ENCODE measurements around the gene LBH.

LBH gene

GRCh38 chr2:30203156-30203555, 28.2 kb upstream of the LBH start:
- no peak for TF ChIP-seq JUND (IDR thresholded peaks at IDR 0.05; ENCODE audit: low read depth)
- no peak for DNase-seq (ENCODE audit: low read depth in 1 of 2, low spot score in 1 of 2)
- in situ Hi-C loops (cut with HindIII; ENCODE audit: low pct_unique_long_range_greater_than_20kb, low sequenced_read_pairs), result no loop called here

- in situ Hi-C loops (cut with HindIII; ENCODE audit: low pct_unique_long_range_greater_than_20kb, low sequenced_read_pairs), result no loop called here
- DNase-seq (ENCODE audit: low read depth in 1 of 2, low spot score in 1 of 2), result no peak
- TF ChIP-seq JUND (IDR thresholded peaks at IDR 0.05; ENCODE audit: low read depth), result no peak
These were observed 27.1 kb upstream of the LBH start for GRCh38 chr2:30204281-30204680.

GRCh38 chr2:30205456-30205855, 25.9 kb upstream of the LBH start:
- TF ChIP-seq JUND (IDR thresholded peaks at IDR 0.05; ENCODE audit: low read depth), result no peak
- DNase-seq (ENCODE audit: low read depth in 1 of 2, low spot score in 1 of 2), result no peak
- in situ Hi-C loops (cut with HindIII; ENCODE audit: low pct_unique_long_range_greater_than_20kb, low sequenced_read_pairs), result no loop called here

- in situ Hi-C loops (cut with HindIII; ENCODE audit: low pct_unique_long_range_greater_than_20kb, low sequenced_read_pairs), result no loop called here
- DNase-seq (ENCODE audit: low read depth in 1 of 2, low spot score in 1 of 2), result no peak
- no peak for TF ChIP-seq JUND (IDR thresholded peaks at IDR 0.05; ENCODE audit: low read depth)
These were observed 24.6 kb upstream of the LBH start for GRCh38 chr2:30206461-30207430.

GRCh38 chr2:30208453-30208852, 22.9 kb upstream of the LBH start:
- peak in 1 of 2 experiments; percentile 68 for DNase-seq (ENCODE audit: low read depth in 1 of 2, low spot score in 1 of 2)
- in situ Hi-C loops (cut with HindIII; ENCODE audit: low pct_unique_long_range_greater_than_20kb, low sequenced_read_pairs), result no loop called here
- TF ChIP-seq JUND (IDR thresholded peaks at IDR 0.05; ENCODE audit: low read depth), result no peak

GRCh38 chr2:30209227-30209626, 22.1 kb upstream of the LBH start:
- DNase-seq (ENCODE audit: low read depth in 1 of 2, low spot score in 1 of 2), result no peak
- TF ChIP-seq JUND (IDR thresholded peaks at IDR 0.05; ENCODE audit: low read depth), result no peak
- in situ Hi-C loops (cut with HindIII; ENCODE audit: low pct_unique_long_range_greater_than_20kb, low sequenced_read_pairs), result no loop called here

- DNase-seq (ENCODE audit: low read depth in 1 of 2, low spot score in 1 of 2), result no peak
- in situ Hi-C loops (cut with HindIII; ENCODE audit: low pct_unique_long_range_greater_than_20kb, low sequenced_read_pairs), result no loop called here
- TF ChIP-seq JUND (IDR thresholded peaks at IDR 0.05; ENCODE audit: low read depth), result no peak
These were observed 18.0 kb upstream of the LBH start for GRCh38 chr2:30213326-30213725.

- in situ Hi-C loops (cut with HindIII; ENCODE audit: low pct_unique_long_range_greater_than_20kb, low sequenced_read_pairs), result no loop called here
- DNase-seq (ENCODE audit: low read depth in 1 of 2, low spot score in 1 of 2), result no peak
- TF ChIP-seq JUND (IDR thresholded peaks at IDR 0.05; ENCODE audit: low read depth), result no peak
These were observed 17.3 kb upstream of the LBH start for GRCh38 chr2:30213907-30214463.

GRCh38 chr2:30216157-30216556, 15.2 kb upstream of the LBH start:
- no peak for DNase-seq (ENCODE audit: low read depth in 1 of 2, low spot score in 1 of 2)
- TF ChIP-seq JUND (IDR thresholded peaks at IDR 0.05; ENCODE audit: low read depth), result no peak
- in situ Hi-C loops (cut with HindIII; ENCODE audit: low pct_unique_long_range_greater_than_20kb, low sequenced_read_pairs), result no loop called here

GRCh38 chr2:30217644-30218337, 13.5 kb upstream of the LBH start:
- TF ChIP-seq JUND (IDR thresholded peaks at IDR 0.05; ENCODE audit: low read depth), result no peak
- in situ Hi-C loops (cut with HindIII; ENCODE audit: low pct_unique_long_range_greater_than_20kb, low sequenced_read_pairs), result no loop called here
- DNase-seq (ENCODE audit: low read depth in 1 of 2, low spot score in 1 of 2), result peak in 1 of 2 experiments; percentile 69

GRCh38 chr2:30218338-30218713, 13.0 kb upstream of the LBH start:
- no peak for TF ChIP-seq JUND (IDR thresholded peaks at IDR 0.05; ENCODE audit: low read depth)
- in situ Hi-C loops (cut with HindIII; ENCODE audit: low pct_unique_long_range_greater_than_20kb, low sequenced_read_pairs), result no loop called here
- DNase-seq (ENCODE audit: low read depth in 1 of 2, low spot score in 1 of 2), result no peak

GRCh38 chr2:30218814-30219213, 12.5 kb upstream of the LBH start:
- no peak for TF ChIP-seq JUND (IDR thresholded peaks at IDR 0.05; ENCODE audit: low read depth)
- in situ Hi-C loops (cut with HindIII; ENCODE audit: low pct_unique_long_range_greater_than_20kb, low sequenced_read_pairs), result no loop called here
- DNase-seq (ENCODE audit: low read depth in 1 of 2, low spot score in 1 of 2), result no peak
